IMR-90 (cell line): ENCODE measurements around the gene MFSD2B. TPM values are rescaled to one million over a fixed set of nuclear protein-coding genes. Genes with fewer than 3 reads are reported as not detected.
A peak's percentile ranks its signal among the peaks of the same experiment; 100 is the strongest.

Experiments used
- ATAC-seq: fragments of 200-7000 bp; cut with Tn5 transposase; 2 replicates; pipeline ENCODE4 v1.9.1; 2020; ENCODE audit warnings: low read depth, mild to moderate bottlenecking, moderate library complexity
- Bru-seq: library from RNA; stranded (reverse); fragments of 400-500 nt; gene quantifications from one replicate; lab custom pipeline; 2021; lab: Mats Ljungman, UMichigan
- BruChase-seq, 2 experiments: library from RNA; stranded (reverse); fragments of 400-500 nt; gene quantifications; one replicate each; lab custom pipeline; 2021; lab: Mats Ljungman, UMichigan
- BruUV-seq: library from RNA; stranded (reverse); fragments of 400-500 nt; replicated peaks from 2 replicates; lab custom pipeline; 2021; lab: Mats Ljungman, UMichigan
- CTCF ChIA-PET: fragments of 300-600 bp; formaldehyde crosslinking; extraction: SDS; loops from one replicate; lab custom pipeline; 2021; ENCODE audit warnings: antibody characterized with exemption; lab: Yijun Ruan, JAX
- POLR2A ChIA-PET: fragments of 300-600 bp; sonication (Branson Sonifier 250); formaldehyde crosslinking; loops from one replicate; lab custom pipeline; 2022; ENCODE audit warnings: antibody characterized with exemption; ENCODE audit not compliant: unreplicated experiment; lab: Charles Lee
- DNase-seq: peaks from one replicate; pipeline ENCODE4 v3.0.0; 2013
- H2AFZ ChIP-seq: replicated peaks from 2 replicates; pipeline ENCODE3; 2013; ENCODE audit warnings: low read length, mild to moderate bottlenecking; ENCODE audit not compliant: poor library complexity
- H2AK5ac ChIP-seq: 2 replicates; pipeline ENCODE4 v1.6.1; 2013; ENCODE audit warnings: low read depth, low read length, inconsistent platforms
- H2AK9ac ChIP-seq: replicated peaks from 2 replicates; pipeline ENCODE3; 2013; ENCODE audit warnings: mild to moderate bottlenecking, low read depth, low read length, moderate library complexity; ENCODE audit not compliant: poor library complexity
- H2BK120ac ChIP-seq: 2 replicates; pipeline ENCODE4 v1.6.1; 2013; ENCODE audit warnings: low read depth, low read length, inconsistent platforms
- H2BK15ac ChIP-seq: 3 replicates; pipeline ENCODE4 v1.6.1; 2013; ENCODE audit warnings: low read depth, low read length, inconsistent platforms
- H2BK20ac ChIP-seq: 2 replicates; pipeline ENCODE4 v1.6.1; 2013; ENCODE audit warnings: low read depth, mild to moderate bottlenecking, inconsistent platforms, low read length, moderate library complexity
- H2BK5ac ChIP-seq: 2 replicates; pipeline ENCODE4 v1.6.1; 2013; ENCODE audit warnings: mild to moderate bottlenecking, low read depth, low read length, inconsistent platforms; ENCODE audit not compliant: poor library complexity, severe bottlenecking
- H3K14ac ChIP-seq: replicated peaks from 2 replicates; pipeline ENCODE4 v1.6.1; 2013; ENCODE audit warnings: low read depth, low read length, inconsistent platforms
- H3K18ac ChIP-seq: 2 replicates; pipeline ENCODE4 v1.6.1; 2013; ENCODE audit warnings: low read depth, low read length, control low read depth
- H3K23ac ChIP-seq: 2 replicates; pipeline ENCODE4 v1.6.1; 2013; ENCODE audit warnings: low read depth, low read length, inconsistent platforms
- H3K27ac ChIP-seq: 2 replicates; pipeline ENCODE4 v1.5.1; 2013; ENCODE audit warnings: mild to moderate bottlenecking, control low read depth, low read length; ENCODE audit not compliant: insufficient read depth
- H3K27me3 ChIP-seq: 2 replicates; pipeline ENCODE4 v1.6.1; 2013; ENCODE audit warnings: low read length; ENCODE audit not compliant: control insufficient read depth, insufficient read depth
- H3K36me3 ChIP-seq: 2 replicates; pipeline ENCODE4 v1.6.1; 2013; ENCODE audit warnings: low read length, mixed read lengths; ENCODE audit not compliant: control insufficient read depth, insufficient read depth
- H3K4ac ChIP-seq: 2 replicates; pipeline ENCODE4 v1.6.1; 2013; ENCODE audit warnings: low read depth, low read length, inconsistent platforms
- H3K4me1 ChIP-seq: 2 replicates; pipeline ENCODE4 v1.6.1; 2013; ENCODE audit warnings: low read length, mixed read lengths; ENCODE audit not compliant: control insufficient read depth, insufficient read depth
- H3K4me2 ChIP-seq: 2 replicates; pipeline ENCODE4 v1.6.1; 2013; ENCODE audit warnings: low read depth, mild to moderate bottlenecking, control low read depth, low read length, moderate library complexity
- H3K4me3 ChIP-seq: 2 replicates; pipeline ENCODE4 v1.5.1; 2013; ENCODE audit warnings: low read depth, mild to moderate bottlenecking, control low read depth, low read length, moderate library complexity; ENCODE audit not compliant: insufficient read depth
- H3K56ac ChIP-seq: 2 replicates; pipeline ENCODE4 v1.6.1; 2013; ENCODE audit warnings: low read length, inconsistent platforms; ENCODE audit not compliant: insufficient read depth; ENCODE audit errors: extremely low read depth
- H3K79me1 ChIP-seq, 2 experiments: 2 replicates each; pipeline ENCODE4 v1.6.1; 2013; ENCODE audit warnings: low read length in 2 of 2, inconsistent platforms in 1 of 2, low read depth in 1 of 2
- H3K9ac ChIP-seq: 2 replicates; pipeline ENCODE4 v1.6.1; 2013; ENCODE audit warnings: low read depth, low read length, control low read depth
- H3K9me1 ChIP-seq: 2 replicates; pipeline ENCODE4 v1.6.1; 2013; ENCODE audit warnings: low read length, inconsistent platforms; ENCODE audit not compliant: insufficient read depth
- H3K9me3 ChIP-seq: 2 replicates; pipeline ENCODE4 v1.6.1; 2013; ENCODE audit warnings: low read length; ENCODE audit not compliant: control insufficient read depth, insufficient read depth
- H4K20me1 ChIP-seq: 2 replicates; pipeline ENCODE4 v1.6.1; 2013; ENCODE audit warnings: low read length, inconsistent platforms; ENCODE audit not compliant: insufficient read depth
- H4K5ac ChIP-seq: 2 replicates; pipeline ENCODE4 v1.6.1; 2013; ENCODE audit warnings: mild to moderate bottlenecking, low read depth, low read length, control low read depth
- H4K8ac ChIP-seq, 2 experiments: 2 replicates each; pipeline ENCODE4 v1.6.1; 2013; ENCODE audit warnings: low read depth in 2 of 2, low read length in 2 of 2, control low read depth in 1 of 2, inconsistent platforms in 1 of 2
- H4K91ac ChIP-seq: 2 replicates; pipeline ENCODE4 v1.6.1; 2013; ENCODE audit warnings: low read depth, low read length, inconsistent platforms; ENCODE audit not compliant: insufficient read depth
- CEBPB ChIP-seq: IDR thresholded peaks from 2 replicates; pipeline ENCODE4 v1.6.1; 2012; ENCODE audit warnings: low read depth, low read length, improper control_type of control experiment
- CTCF ChIP-seq: conservative IDR thresholded peaks from 2 replicates; pipeline ENCODE4 v1.5.1; 2012; ENCODE audit warnings: mild to moderate bottlenecking, low read depth, low read length, improper control_type of control experiment
- ELK1 ChIP-seq: fragments of 150-350 bp; IDR thresholded peaks from 2 replicates; pipeline ENCODE4 v1.6.1; 2016; ENCODE audit warnings: low read depth, mild to moderate bottlenecking, low read length, moderate library complexity, borderline replicate concordance
- FOS ChIP-seq: fragments of 150-350 bp; IDR thresholded peaks from 2 replicates; pipeline ENCODE4 v1.6.1; 2016; ENCODE audit warnings: low read depth, low read length
- MAFK ChIP-seq: IDR thresholded peaks from 2 replicates; pipeline ENCODE4 v1.6.1; 2012; ENCODE audit warnings: low read depth, low read length, improper control_type of control experiment
- MAZ ChIP-seq: IDR thresholded peaks from 2 replicates; pipeline ENCODE4 v1.6.1; 2012; ENCODE audit warnings: low read depth, mild to moderate bottlenecking, low read length, improper control_type of control experiment, moderate library complexity, borderline replicate concordance
- NFE2L2 ChIP-seq: fragments of 150-350 bp; IDR thresholded peaks from 2 replicates; pipeline ENCODE4 v1.6.1; 2016; ENCODE audit warnings: low read depth, mild to moderate bottlenecking, low read length
- POLR2A ChIP-seq: IDR thresholded peaks from 2 replicates; pipeline ENCODE4 v1.6.1; 2012; ENCODE audit warnings: mild to moderate bottlenecking, low read depth, low read length
- RAD21 ChIP-seq: IDR thresholded peaks from 2 replicates; pipeline ENCODE4 v1.6.1; 2012; ENCODE audit warnings: low read length, improper control_type of control experiment
- RCOR1 ChIP-seq: IDR thresholded peaks from 2 replicates; pipeline ENCODE4 v1.6.1; 2012; ENCODE audit warnings: mild to moderate bottlenecking, low read length, improper control_type of control experiment; ENCODE audit not compliant: insufficient replicate concordance
- RFX5 ChIP-seq: IDR thresholded peaks from 2 replicates; pipeline ENCODE4 v1.8.0; 2012; ENCODE audit warnings: low read depth, mild to moderate bottlenecking, low read length, moderate library complexity
- WGBS, 2 experiments: methylation state at CpG; one replicate each; pipeline versions ENCODE4 v1.1.5 to v1.1.7; 2013; ENCODE audit warnings: missing lambda C conversion rate in 2 of 2; ENCODE audit not compliant: insufficient read length in 1 of 2; ENCODE audit errors: extremely low coverage in 2 of 2; 5-methylcytosine and 5-hydroxymethylcytosine counted together
- dilution Hi-C: fragments of 300-500 bp; cut with HindIII; formaldehyde crosslinking; loops from one replicate; pipeline ENCODE4 v1.14.3; 2018; ENCODE audit warnings: low sequenced_read_pairs; ENCODE audit not compliant: unreplicated experiment
- in situ Hi-C: fragments of 300-500 bp; cut with MboI; formaldehyde crosslinking; loops from 3 replicates; pipeline ENCODE4 v1.14.3; 2019; ENCODE audit warnings: low sequenced_read_pairs, inconsistent platforms, mixed read lengths
- intact Hi-C: fragments of 100-400 bp; cut with micrococcal nuclease; formaldehyde crosslinking; loops from 2 replicates; pipeline ENCODE4 v1.10.0; 2022
- long read RNA-seq: library from polyadenylated mRNA; unstranded; transcript quantifications from one replicate; pipeline ENCODE4 v2.0.0, GENCODE V29; 2021; ENCODE audit not compliant: unreplicated experiment
- polyA plus RNA-seq, 3 experiments: library from polyadenylated mRNA; depleted of rRNA; stranded (reverse); fragments of >200 nt; gene quantifications; 2 replicates each; pipeline ENCODE4 v1.2.3, GENCODE V29; 2012; ENCODE audit warnings: low replicate concordance in 1 of 3
- total RNA-seq: library from RNA; depleted of rRNA; stranded (reverse); fragments of >200 nt; gene quantifications from 2 replicates; pipeline ENCODE4 v1.2.3, GENCODE V29; 2012; rRNA removed
- TF ChIP-seq, protein P1 (sequence below): fragments of 150-350 bp; IDR thresholded peaks from 2 replicates; pipeline ENCODE4 v1.6.1; 2017; ENCODE audit warnings: mild to moderate bottlenecking, antibody characterized with exemption, low read length, low read depth

Gene MFSD2B
- total RNA-seq (not detected in 2 replicates), polyA plus RNA-seq (2012; rRNA removed) (0.05 and 0.09 TPM in 2 replicates), Bru-seq, nascent RNA (percentile 35 among the genes with signal in this experiment), BruChase-seq, experiment 1, labeled RNA remaining after a 6-hour chase (percentile 47 among the genes with signal in this experiment), BruChase-seq, experiment 2, labeled RNA remaining after a 2-hour chase (percentile 39 among the genes with signal in this experiment)
- polyA plus RNA-seq (2012; cell fraction: cytosol; rRNA removed) = 0.01 and 0.03 TPM in 2 replicates
- polyA plus RNA-seq (2012; cell fraction: nucleus; rRNA removed; ENCODE audit: low replicate concordance) = 0.10 and 0.32 TPM in 2 replicates
- long read RNA-seq, partial matches to known transcripts = 0 of 1 reads
- long read RNA-seq, other reads (novel, unspliced or antisense) = 1 of 1 reads

DNA sequence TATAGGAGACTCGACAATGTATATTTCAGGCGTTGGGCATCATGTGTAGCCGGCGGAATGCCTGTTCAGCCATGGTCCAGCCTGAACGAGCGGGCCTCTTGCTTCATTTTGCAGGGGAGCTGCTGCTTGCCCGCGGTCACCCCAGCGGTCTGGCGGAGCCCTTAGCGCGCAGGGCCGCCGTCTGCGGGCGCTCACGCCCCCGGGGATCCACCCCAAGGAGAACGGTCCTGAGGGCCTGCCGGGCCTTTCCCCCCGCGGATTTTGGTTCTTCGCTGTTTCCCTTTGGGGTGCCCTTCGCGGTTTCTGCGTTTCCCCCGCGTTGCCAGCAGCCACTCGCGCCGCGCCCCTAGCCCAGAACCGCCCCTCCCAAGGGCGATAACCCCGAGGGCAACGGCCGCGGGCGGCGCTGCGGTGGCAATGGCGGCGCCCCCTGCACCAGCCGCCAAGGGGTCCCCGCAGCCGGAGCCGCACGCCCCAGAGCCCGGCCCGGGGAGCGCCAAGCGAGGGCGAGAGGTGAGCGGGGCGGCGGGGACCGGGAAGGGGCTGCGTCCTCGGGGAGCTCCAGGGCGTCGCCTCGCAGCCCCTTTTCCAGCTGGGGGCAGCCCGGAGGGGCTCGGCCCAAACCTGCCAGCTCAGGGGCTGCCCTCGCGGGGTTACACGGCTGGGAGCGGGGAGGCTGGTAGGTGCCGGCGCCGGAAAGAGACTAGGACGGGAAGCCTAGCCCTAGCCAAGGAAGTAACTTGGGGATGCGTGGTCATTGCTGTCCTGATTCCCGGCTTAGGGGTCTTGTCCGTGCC, at the start of gene MFSD2B:
MFSD2B (plus strand) TSS at position 406 of the 797 bp plus-strand sequence; CDS start at position 418, 12 bp downstream.
- Histone ChIP-seq H4K91ac (0 out of 2 replicates have a peak within 1 kb of the TSS, but pooled peaks have one; percentile 44), H3K4ac (peak within 1 kb of the TSS; percentile 39; the same call in 1 of the 2 replicates), H2AK9ac (peak within 1 kb of the TSS; percentile 44), H3K23ac (no peak within 1 kb of the TSS), H3K56ac (no peak within 1 kb of the TSS), H3K79me1 (no peaks in the 10 kb centered on the region; a peak in 1 of 4 replicates), H2AK5ac (no peak within 1 kb of the TSS; the same call in 1 of the 2 replicates), H3K18ac (no peak within 1 kb of the TSS), H4K20me1 (no peaks in the 10 kb centered on the region), H3K9ac (no peak within 1 kb of the TSS), H3K27me3 (peaks cover 8% of the 10 kb centered on the region), H3K9me1 (peaks cover 11% of the 10 kb centered on the region), H2BK20ac (no peak within 1 kb of the TSS), H3K9me3 (no peaks in the 10 kb centered on the region), H3K14ac (no peak within 1 kb of the TSS), H2BK5ac (no peak within 1 kb of the TSS), H3K27ac (no peak within 1 kb of the TSS; the same call in 1 of the 2 replicates), H3K4me3 (peak within 1 kb of the TSS; percentile 22), H2BK120ac (no peak within 1 kb of the TSS), H2BK15ac (no peak within 1 kb of the TSS), H3K4me2 (peak within 1 kb of the TSS; percentile 60; the same call in 1 of the 2 replicates), H2AFZ (peak within 1 kb of the TSS; percentile 87), H4K5ac (no peak within 1 kb of the TSS; the same call in 1 of the 2 replicates), H4K8ac (peak within 1 kb of the TSS in 1 of 2 experiments; percentile 26; a peak in 1 of 4 replicates), H3K36me3 (no peaks in the 10 kb centered on the region), H3K4me1 (peaks cover 1% of the 10 kb centered on the region)
- no peak for DNase-seq
- in situ Hi-C loops (no loop called here), dilution Hi-C loops (no loop called here), intact Hi-C loops (no loop called here)
- WGBS, 2 experiments = 11% methylated on average over 61 of the region's 75 CpGs; no CpG with 5 or more reads in 1 of the 2 experiments
- ChIA-PET CTCF (no interaction called here), POLR2A (no interaction called here)
- no TSS peak for BruUV-seq
- ATAC-seq = peak; percentile 62
- TF ChIP-seq NFE2L2 = no peak
- TF ChIP-seq CEBPB = no peak
- no peak for TF ChIP-seq POLR2A
- no peak for TF ChIP-seq CTCF
- TF ChIP-seq MAFK = no peak
- no peak for TF ChIP-seq ELK1
- no peak for TF ChIP-seq MAZ
- TF ChIP-seq RAD21 = no peak
- no peak for TF ChIP-seq RFX5
- TF ChIP-seq FOS = no peak
- TF ChIP-seq, protein P1, sequence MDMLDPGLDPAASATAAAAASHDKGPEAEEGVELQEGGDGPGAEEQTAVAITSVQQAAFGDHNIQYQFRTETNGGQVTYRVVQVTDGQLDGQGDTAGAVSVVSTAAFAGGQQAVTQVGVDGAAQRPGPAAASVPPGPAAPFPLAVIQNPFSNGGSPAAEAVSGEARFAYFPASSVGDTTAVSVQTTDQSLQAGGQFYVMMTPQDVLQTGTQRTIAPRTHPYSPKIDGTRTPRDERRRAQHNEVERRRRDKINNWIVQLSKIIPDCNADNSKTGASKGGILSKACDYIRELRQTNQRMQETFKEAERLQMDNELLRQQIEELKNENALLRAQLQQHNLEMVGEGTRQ = no peak
- TF ChIP-seq RCOR1 = no peak
